Amniotic stem cell (primary cell): ENCODE data around the gene UBE2D1.

ENCODE experiments used
- DNase-seq: peaks from one replicate; lab custom pipeline; 2025; lab: John Stamatoyannopoulos, UW

UBE2D1 gene

DNA sequence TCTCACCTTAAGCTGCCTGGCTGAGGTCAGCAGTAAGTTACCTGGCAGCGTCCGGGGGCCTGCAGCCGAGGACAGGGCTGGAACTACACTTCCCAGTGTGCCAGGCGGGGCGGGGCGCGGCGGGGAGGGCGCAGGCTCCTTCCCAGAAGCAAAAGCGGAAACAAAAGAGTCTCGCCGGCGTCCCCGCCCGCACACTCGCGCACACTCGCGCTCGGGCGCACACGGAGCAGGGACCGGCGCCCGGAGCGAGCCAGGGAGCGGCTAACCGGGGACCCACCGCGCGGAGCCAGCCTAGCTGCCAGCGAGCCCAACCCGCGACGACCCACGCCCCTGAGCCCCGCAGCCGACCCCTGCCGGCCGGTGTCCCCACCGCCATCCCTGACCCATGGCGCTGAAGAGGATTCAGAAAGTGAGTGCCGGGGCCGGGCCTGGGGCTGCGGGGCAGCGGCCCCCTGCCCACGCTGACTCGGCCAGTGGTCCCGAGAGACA, at the start of gene UBE2D1:
Gene UBE2D1, plus strand, starts transcription at position 190 of the 489 bp plus-strand sequence. Its CDS starts 196 bp downstream, at position 386.
- peak; percentile 33 for DNase-seq

DNA sequence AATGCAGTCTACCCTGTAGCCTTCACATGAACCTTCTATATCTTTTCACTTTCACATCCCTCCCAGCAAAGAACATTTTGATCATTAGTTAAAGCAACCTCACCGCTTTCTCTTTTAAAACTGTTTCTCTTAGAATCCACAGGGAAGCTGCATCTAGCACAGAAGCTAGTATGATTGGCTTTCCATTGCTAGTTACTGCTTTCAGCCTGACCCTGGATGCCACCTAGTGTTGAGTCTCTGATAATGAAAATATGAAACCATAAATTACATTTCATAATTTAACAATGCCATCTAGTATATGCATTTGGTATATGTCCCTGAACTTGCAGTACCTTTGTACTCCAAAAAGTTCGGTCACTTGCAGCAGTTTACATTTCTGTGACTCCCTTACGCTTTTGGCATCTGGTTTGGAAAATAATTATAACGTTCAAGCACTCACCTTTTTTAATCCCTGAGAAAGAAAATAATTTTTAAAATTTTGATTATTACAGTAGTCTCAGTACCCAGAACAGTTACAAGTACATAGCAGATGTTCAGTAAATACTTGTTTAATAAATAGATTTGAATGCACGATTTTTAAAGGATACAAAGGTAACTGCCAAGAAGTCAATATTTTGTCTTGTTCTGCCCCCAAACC, 43.1 kb upstream of the UBE2D1 start:
- DNase-seq, result peak; percentile 42

DNA sequence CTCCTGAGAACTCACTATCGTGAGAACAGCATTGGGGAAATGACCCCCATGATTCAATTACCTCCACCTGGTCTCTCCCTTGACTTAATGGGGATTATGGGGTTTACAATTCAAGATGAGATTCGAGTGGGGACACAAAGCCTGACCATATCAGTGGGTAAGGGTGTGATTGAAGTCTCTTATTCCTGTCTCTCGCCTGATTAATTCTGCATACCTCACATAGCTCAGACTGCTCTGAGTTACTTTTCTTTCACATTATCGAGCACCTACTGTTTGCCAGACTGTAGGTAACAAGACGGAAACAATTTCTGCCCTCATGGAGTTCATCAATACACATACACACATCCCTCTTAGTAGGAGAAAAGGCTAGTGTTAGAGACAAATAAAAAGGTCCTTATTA, 40.8 kb upstream of the UBE2D1 start:
- DNase-seq, result no peak

DNA sequence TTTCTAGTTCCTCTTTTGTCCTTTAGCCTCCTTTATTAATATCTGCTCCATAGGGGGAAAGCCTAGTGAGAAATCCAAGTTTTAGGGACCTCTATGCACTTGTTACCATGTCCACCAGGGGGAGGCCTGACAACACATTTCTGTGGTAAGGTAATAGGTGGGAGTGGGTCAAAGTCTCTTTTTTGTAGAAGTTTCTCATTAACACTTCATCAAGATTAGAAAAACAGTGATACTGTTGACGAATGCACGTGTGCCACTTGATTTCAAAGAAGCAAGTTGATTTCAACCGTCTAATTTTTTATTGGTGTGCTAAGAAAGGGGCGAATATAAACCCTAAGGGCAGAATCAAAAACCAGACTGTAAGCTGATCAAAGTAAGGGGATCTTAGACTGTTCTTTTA, 35.2 kb upstream of the UBE2D1 start:
- DNase-seq, result peak; percentile 22

DNA sequence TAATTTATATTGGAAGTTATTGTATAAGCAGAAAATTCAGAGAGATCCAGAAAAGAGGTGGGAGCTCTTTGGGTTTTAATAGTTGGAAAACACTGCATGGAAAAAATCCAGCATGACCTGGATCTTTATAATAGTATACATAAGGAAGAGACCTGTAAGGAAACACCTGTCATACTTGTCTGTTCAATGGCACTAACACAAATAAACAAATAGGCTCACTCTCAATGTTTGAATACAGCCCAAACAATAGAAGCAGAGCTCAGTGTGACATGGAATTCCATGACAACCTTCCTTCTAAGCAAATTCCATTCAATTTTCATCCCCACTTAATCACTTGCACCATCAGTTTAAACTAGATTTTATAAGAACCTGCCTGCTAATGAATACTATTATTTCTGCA, 34.1 kb upstream of the UBE2D1 start:
- no peak for DNase-seq

DNA sequence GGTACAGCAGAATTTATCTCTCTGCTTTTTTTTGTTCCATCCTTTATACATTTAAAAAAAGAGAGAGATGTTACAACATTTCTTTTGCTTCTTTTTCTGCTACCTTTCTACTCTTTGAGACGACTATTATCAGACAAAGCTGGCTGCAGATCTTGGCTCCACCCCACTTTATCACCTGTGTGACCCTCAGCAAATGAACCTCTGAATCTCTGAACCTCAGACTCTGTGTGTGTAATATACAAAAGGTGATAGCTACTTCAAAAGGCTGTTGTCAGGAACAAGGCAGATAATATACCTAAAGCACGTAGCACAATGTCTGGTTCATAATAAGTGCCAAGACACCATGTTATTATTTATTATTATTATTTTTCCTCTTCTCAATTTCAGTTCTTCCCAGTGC, 32.6 kb upstream of the UBE2D1 start:
- no peak for DNase-seq

DNA sequence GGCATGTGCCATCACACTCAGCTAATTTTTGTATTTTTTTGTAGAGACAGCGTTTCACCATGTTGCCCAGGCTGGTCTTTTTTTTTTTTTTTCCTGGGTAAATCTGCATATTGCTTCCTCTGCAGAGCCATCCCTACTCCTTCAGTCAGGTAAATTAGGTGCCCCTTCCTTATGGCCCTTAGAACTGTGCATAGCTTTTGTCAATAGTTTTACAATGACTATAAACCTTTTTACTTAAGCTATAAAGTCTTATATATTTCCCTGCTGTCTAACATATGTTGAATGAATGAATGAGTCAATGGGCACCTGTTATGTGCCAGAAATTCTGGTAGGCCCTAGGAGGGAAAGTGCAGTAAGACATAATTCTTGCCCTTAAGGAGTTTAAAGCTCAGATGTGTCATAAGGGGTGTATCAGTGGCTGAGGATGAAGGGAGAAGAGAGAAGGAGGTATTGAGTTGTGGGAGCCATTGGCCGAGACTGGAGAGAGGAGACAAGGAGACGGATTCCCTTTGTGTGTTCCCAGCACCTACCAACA, 30.6 kb upstream of the UBE2D1 start:
- DNase-seq, result no peak

DNA sequence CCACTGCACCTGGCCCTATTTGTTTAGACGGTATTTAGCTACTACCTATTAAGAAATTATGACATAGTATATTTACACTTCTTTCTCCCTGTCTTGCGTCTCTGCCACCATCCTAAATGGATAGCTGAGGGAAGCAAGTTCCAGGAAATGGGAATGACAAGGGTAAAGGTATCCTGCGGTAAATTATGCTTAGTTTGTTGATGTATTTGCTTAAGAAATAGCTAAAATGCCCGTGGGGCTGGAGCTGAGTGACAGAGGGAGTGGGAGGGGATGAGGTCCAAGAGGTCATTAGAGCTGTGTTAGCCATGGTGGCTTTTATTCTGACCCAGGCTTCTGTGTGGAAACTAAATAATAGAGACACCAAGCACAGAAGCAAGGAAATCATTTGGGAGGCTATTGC, 29.0 kb upstream of the UBE2D1 start:
- DNase-seq, result no peak

DNA sequence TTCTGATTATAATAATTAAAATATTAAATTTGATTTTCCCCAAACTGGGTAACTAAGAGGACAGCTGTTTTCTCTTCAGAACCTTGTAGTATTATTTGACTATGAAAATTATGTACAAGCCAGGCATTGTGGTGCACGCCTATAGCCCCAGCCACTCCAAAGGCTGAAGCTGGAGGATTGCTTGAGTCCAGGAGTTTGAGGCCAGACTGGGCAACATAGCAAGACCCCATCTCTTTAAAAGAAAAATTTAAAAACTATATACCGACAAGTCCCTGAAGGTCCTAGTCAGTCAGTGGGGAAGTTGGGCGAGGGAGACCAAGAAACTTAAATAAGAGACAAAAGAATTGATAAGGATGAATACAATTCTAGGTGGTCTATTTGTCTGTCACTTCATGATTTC, 27.1 kb upstream of the UBE2D1 start:
- no peak for DNase-seq

DNA sequence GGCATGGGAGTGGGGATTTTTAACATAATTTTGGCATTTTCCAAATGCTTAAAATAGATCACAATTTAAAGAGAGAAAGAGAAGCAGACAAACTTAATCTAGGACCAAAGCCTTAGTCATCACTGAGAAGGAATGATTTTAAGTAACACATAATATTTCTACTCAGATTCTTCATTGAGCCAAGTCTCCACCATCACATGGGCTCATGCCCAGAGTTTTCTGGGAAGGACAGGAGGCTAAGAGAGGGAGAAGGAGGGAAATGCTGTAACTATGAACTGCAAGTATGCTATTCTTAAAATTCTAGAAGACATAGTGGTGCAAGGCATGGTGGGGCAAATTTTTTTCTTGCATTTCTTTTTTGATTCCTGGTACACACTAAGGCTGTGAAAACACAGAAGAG, 23.8 kb upstream of the UBE2D1 start:
- DNase-seq, result no peak

DNA sequence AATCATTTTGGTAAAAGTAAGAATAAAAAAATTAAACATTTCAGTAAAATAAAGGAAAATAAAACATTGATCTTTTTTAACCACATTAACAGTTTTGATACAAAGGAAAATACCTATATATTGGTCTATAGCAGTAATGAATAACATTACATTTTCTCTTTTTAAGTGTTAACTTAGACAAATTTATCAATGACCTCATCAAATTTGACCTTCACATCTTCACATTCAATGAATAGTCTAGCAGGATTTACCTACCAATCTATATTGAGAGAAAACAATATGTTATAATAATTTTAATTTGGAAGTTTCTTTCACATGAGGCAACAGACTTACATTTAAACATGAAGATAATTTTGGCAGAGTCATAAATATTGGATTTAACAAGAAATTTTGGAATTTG, 17.9 kb upstream of the UBE2D1 start:
- DNase-seq, result no peak

DNA sequence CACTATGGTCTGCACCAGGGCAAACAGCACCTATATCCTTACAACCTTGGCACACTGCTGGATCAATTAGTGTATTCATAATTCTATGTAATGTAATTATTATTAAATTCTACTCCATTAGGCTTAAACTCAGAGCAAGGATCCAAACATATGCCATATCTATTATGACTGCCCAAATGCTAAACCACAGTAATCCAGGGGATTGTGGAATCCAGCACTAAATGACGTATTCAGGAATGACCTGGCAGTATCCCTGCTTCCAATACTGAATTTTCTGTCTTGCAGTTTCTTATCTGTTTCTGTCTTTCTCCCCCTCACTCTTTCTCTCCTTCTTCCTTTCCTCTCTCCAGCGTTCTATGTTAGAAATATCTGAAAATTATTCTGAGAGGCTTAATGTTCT, 16.5 kb upstream of the UBE2D1 start:
- DNase-seq, result no peak

DNA sequence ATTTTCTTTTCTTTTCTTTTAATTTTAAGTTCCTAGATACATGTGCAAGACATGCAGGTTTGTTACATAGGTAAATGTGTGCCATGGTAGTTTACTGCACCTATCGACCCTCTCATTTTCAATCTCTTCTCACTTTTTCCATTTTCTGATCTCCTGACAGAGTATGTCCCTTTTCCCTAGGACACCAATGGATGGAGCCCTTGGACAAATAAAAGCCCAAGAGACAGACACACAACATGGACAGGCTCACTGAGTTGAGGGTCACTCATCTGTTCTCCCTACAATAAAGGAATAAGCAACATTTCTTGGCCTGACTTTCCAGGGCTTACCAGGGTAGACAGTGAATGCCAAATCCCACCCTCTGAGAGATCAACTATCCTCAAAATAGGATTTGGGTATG, 15.2 kb upstream of the UBE2D1 start:
- no peak for DNase-seq

DNA sequence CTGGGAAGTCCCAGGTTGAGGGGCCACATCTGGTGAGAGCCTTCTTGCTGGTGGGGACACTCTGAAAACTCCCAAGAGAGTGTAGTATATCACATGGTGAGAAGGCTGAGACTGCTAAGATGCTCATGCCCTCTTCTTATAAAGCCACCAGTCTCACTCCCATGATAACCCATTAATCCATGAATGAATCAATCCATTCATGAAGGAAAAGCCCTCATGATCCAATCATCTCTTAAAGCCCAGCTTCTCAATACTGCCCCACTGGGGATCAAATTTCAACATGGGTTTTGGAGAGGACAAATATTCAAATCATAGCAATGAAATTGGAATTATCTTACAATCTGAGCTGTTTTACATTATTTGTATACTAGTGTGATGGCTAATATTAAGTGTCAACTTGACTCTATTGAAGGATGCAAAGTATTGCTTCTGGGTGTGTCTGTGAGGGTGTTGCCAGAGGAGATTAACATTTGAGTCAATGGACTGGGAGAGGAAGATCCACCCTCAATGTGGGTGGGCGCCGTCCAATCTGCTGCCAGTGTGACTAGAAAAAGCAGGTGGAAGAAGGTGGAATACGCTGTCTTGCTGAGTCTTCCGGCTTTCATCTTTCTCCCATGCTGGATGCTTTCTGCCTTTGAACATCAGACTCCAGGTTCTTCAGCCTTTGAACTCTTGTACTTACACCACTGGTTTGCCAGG, 14.3 kb upstream of the UBE2D1 start:
- no peak for DNase-seq

DNA sequence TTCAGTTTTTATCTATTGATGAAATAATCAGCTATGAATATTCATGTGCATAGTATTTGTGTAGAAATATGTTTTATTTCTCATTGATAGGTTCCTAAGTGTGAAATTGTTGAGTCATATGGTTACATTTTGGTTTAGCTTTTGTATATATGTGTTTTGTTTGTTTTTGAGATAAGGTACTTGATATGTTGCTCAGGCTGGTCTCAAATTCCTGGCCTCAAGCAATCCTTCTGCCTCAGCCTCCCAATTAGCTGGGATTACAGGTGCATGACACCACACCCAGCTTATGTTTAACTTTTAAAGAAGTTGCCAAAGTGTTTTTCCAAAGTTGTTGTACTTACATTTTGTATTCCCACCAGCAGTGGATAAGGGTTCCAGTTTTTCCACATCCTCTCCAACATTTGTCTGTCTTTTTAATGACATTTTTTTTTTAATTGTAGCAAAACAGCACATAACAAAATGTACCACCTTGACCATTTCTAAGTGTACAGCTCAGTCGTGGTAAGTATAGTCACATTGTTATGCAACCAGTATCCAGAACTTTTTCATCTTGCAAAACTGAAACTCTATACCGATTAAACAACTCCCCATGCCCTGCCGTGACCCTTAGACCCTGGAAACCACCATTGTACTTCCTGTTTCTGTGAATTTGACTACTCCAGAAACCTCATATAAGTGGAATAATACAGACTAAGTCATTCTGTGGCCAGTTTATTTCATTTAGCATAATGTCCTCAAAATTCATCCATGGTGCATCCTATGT, 12.6 kb upstream of the UBE2D1 start:
- DNase-seq, result no peak

DNA sequence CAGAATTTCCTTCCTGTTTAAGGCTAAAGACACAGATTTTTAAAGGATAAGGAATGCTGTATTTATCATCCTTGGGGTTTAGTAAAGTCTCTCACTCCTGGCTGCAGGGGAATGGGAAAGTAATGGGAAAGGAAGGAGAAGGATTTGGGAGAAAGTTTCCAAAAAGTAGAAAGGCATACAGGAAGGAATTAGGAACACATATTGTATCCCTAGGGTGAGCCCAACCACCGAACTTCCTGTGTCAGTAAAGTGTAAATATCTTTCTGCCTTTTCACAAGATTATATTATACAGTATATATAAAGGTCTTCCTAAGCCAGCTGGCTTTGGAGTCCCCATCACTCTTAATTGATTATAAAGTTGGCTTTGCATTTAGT, 12.0 kb upstream of the UBE2D1 start:
- no peak for DNase-seq

DNA sequence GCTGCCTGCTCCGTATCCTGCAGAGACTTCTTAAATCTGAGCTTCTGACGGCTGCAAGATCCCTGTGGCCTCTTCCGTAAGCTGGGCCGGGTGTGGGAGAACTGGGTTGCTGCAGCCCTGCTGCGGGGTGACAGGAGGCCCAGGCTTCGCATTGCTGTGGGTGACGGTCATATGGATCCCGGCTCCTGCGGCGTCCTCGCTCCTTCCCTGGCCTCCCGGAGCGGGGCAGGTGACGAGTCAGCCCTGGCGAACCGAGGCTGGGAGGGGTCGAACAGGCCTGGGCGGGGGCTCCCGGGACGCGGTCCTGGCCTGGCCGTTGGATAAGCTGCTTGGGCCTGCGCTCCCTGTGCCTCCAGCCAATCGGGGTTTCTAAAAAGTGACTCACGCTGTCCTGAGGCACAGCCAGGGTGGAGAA, 7.8 kb upstream of the UBE2D1 start:
- DNase-seq, result no peak

DNA sequence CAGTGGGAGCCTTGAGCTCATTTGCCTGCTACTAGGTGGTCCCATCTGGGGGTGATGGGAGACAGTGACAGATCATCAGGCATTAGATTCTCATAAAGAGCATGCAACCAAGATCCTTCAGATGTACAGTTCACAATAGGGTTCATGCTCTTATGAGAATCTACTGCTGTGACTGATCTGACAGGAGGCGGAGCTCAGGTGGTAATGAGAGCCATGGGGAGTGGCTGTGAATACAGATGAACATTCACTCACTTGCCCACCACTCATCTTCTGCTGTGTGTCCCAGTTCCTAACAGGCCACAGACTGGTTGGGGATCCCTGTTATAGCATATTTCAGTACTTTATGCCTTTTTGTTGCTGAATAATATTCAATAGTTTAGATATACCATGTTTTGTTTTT, 6.6 kb upstream of the UBE2D1 start:
- DNase-seq, result no peak

DNA sequence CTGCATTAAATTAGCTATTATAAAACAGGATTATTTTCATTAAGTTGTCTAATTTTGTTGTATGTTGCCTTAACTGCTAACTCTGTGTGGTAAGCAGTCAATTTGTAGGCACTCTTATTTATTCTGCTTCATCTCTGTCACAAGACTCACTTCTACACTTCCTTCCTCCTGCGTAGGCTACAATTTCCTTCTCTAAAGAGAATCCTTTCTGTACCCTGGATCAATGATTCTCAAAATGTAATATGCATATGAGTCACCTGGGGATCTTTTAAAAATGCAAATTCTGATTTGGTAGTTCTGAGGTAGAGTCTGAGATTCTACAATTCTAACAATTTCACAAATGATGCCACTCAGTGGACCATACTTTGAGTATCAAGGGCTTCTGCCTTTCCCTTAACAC, 4.4 kb upstream of the UBE2D1 start:
- DNase-seq, result no peak

DNA sequence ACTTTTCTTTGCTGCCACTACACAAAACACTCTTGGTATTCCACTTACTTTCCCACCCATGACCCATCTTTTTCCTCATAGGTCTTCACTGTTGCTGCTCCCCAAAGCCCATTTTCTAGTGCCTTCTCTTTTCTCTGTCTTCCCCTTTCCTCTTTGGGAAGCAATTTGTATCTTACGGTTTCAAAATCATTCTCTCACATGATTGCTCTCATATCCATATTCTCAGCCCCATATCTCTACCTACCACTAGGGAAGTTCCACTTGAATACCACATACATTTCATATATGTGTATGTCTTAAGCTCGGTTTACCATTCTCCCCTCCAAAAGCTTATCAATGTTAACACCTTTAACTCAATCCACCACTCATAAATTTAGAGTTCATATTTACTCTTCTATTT, 3.2 kb upstream of the UBE2D1 start:
- DNase-seq, result no peak

DNA sequence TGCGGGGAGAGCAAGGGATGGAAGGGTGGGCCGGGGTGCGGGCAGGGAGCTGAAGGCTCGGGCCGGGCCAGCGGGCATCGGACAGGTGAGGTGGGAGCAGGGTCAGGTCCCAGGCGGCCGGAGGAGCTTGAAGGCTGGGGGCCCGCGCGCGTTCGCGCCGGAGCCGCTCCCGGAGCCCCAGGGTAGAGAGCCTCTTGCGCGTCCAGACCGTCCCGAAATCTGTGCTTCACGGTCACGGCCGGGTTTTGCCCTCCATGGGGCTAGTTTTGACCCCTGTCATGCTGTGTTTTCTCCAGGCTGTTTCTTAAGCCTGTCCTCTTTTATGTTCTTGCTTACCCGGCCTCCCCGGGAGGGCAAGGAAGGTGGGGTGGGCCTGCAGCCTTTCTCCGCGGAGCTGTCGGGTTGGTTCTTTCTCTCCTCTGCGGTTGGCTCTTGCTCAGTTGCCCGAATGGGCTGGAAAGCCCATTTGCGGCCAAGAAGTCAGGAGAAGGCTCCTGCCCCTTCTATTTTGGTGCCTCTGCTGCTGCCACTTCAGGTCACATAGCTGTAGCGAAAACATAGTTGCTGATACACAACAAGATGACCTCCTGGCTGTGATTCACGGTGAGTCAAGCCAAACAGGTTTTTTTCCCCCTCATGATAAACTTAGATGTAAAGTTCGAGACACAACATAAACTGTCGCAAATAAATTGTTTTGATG, 650 bp downstream of the UBE2D1 start:
- peak; percentile 38 for DNase-seq

DNA sequence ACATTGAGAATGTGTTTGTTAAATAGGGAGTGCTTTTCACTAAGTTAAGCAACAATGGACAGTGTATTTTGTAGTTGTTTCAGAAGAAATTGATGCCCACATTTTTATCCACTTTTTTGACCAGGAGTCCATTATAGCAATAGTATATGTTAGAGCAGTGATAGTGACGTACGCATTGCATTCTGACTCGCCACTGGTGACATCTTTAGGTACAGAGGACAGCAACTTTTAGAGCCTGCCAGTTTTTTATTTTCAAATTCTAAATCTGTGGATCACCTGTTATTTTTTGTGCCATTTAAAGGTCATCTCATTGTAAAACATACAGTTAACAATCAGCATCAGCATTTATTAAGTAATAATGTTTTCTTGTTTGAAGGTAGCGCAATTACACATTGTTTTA, 1.4 kb downstream of the UBE2D1 start:
- no peak for DNase-seq
